ENCODE measurements around the gene DECR2. TPM values are rescaled to one million over a fixed set of nuclear protein-coding genes. Genes with fewer than 3 reads are reported as not detected.

DECR2 gene
- total RNA-seq, 2 donors from 2014 or later: 31.8 to 43.5 TPM

GRCh38 chr16:363110-363765, 38.4 kb upstream of the DECR2 start:
- no peaks in the 10 kb centered on the region for H3K27me3 ChIP-seq (ENCODE audit: control insufficient read depth, insufficient read depth, low read length, poor library complexity, severe bottlenecking)
- DNase-seq: no peak
- whole genome bisulfite sequencing, 2 experiments (ENCODE audit: insufficient coverage in 1 of 2, insufficient read length in 1 of 2): 84 to 91% methylated on average over 9 to 20 of the region's 20 CpGs
- no peak overlapping the region for H3K9ac ChIP-seq (ENCODE audit: extremely low read depth, low read length, poor library complexity, severe bottlenecking)
- H3K4me3 ChIP-seq (ENCODE audit: low read length): no peak overlapping the region
- H3K27ac ChIP-seq (ENCODE audit: low read depth, low read length): no peak overlapping the region
- peaks cover 11% of the 10 kb centered on the region for H3K36me3 Mint-ChIP-seq (ENCODE audit: low read depth)
- H3K27me3 Mint-ChIP-seq (ENCODE audit: insufficient read depth): no peaks in the 10 kb centered on the region
- H3K4me3 Mint-ChIP-seq: no peak overlapping the region
- H3K9me3 Mint-ChIP-seq: no peaks in the 10 kb centered on the region
- no peak overlapping the region for H3K27ac Mint-ChIP-seq
- H3K4me1 Mint-ChIP-seq: no peaks in the 10 kb centered on the region
- no peak for TF ChIP-seq CTCF (conservative IDR thresholded peaks at IDR 0.05)
- H3K9me3 ChIP-seq (ENCODE audit: control insufficient read depth, low read length): no peaks in the 10 kb centered on the region
- H3K36me3 ChIP-seq (ENCODE audit: control insufficient read depth, insufficient read depth, low read length): peaks cover 23% of the 10 kb centered on the region
- H3K4me1 ChIP-seq (ENCODE audit: control insufficient read depth, insufficient read depth, low read length): no peaks in the 10 kb centered on the region

GRCh38 chr16:363766-364490, 37.8 kb upstream of the DECR2 start:
- H3K4me1 ChIP-seq (ENCODE audit: control insufficient read depth, insufficient read depth, low read length): no peaks in the 10 kb centered on the region
- peaks cover 30% of the 10 kb centered on the region for H3K36me3 ChIP-seq (ENCODE audit: control insufficient read depth, insufficient read depth, low read length)
- Mint-ChIP-seq H3K36me3 (ENCODE audit: low read depth) (peaks cover 11% of the 10 kb centered on the region), H3K27ac (no peak overlapping the region), H3K4me3 (no peak overlapping the region), H3K9me3 (no peaks in the 10 kb centered on the region), H3K27me3 (ENCODE audit: insufficient read depth) (no peaks in the 10 kb centered on the region), H3K4me1 (no peaks in the 10 kb centered on the region)
- DNase-seq: no peak
- WGBS, 2 experiments (ENCODE audit: insufficient coverage in 1 of 2, insufficient read length in 1 of 2): 79 to 86% methylated on average over 7 to 21 of the region's 24 CpGs
- no peaks in the 10 kb centered on the region for H3K9me3 ChIP-seq (ENCODE audit: control insufficient read depth, low read length)
- no peak overlapping the region for H3K4me3 ChIP-seq (ENCODE audit: low read length)
- no peaks in the 10 kb centered on the region for H3K27me3 ChIP-seq (ENCODE audit: control insufficient read depth, insufficient read depth, low read length, poor library complexity, severe bottlenecking)
- no peak overlapping the region for H3K9ac ChIP-seq (ENCODE audit: extremely low read depth, low read length, poor library complexity, severe bottlenecking)
- no peak overlapping the region for H3K27ac ChIP-seq (ENCODE audit: low read depth, low read length)
- TF ChIP-seq CTCF (conservative IDR thresholded peaks at IDR 0.05): no peak

GRCh38 chr16:364595-365491, 36.8 kb upstream of the DECR2 start:
- peaks cover 33% of the 10 kb centered on the region for H3K36me3 ChIP-seq (ENCODE audit: control insufficient read depth, insufficient read depth, low read length)
- peaks cover 11% of the 10 kb centered on the region for H3K36me3 Mint-ChIP-seq (ENCODE audit: low read depth)
- H3K9ac ChIP-seq (ENCODE audit: extremely low read depth, low read length, poor library complexity, severe bottlenecking): no peak overlapping the region
- no peak overlapping the region for H3K4me3 Mint-ChIP-seq
- no peak for TF ChIP-seq CTCF (conservative IDR thresholded peaks at IDR 0.05)
- no peaks in the 10 kb centered on the region for H3K27me3 Mint-ChIP-seq (ENCODE audit: insufficient read depth)
- no peak overlapping the region for H3K27ac ChIP-seq (ENCODE audit: low read depth, low read length)
- no peak overlapping the region for H3K27ac Mint-ChIP-seq
- H3K27me3 ChIP-seq (ENCODE audit: control insufficient read depth, insufficient read depth, low read length, poor library complexity, severe bottlenecking): no peaks in the 10 kb centered on the region
- 86 to 89% methylated on average over 16 to 19 of the region's 19 CpGs for WGBS, 2 experiments (ENCODE audit: insufficient coverage in 1 of 2, insufficient read length in 1 of 2)
- no peaks in the 10 kb centered on the region for H3K4me1 ChIP-seq (ENCODE audit: control insufficient read depth, insufficient read depth, low read length)
- no peak for DNase-seq
- no peak overlapping the region for H3K4me3 ChIP-seq (ENCODE audit: low read length)
- no peaks in the 10 kb centered on the region for H3K9me3 ChIP-seq (ENCODE audit: control insufficient read depth, low read length)
- H3K4me1 Mint-ChIP-seq: peaks cover 4% of the 10 kb centered on the region
- no peaks in the 10 kb centered on the region for H3K9me3 Mint-ChIP-seq

Measured in endodermal cell (in vitro differentiated cells).